Gastrocnemius medialis (tissue), 4 donors: Measurements from ENCODE around the gene SPOCK1.

Experiments used
- POLR2A ChIP-seq, 2 donors: fragments of 450-650 bp; IDR thresholded peaks; one replicate each; pipeline ENCODE4 v1.6.1; 2017; ENCODE audit warnings: antibody characterized with exemption in 2 of 2, mild to moderate bottlenecking in 2 of 2, moderate library complexity in 2 of 2
- TF ChIP-seq, protein P1 (sequence below), 5 experiments: fragments of 450-650 bp in 3 of 5; fragments of 200-600 bp in 2 of 5; sonication (generic) in 2 of 5; IDR thresholded peaks in 4 of 5; conservative IDR thresholded peaks in 1 of 5; 1 replicate in 4 of 5; 2 replicates in 1 of 5; pipeline ENCODE4 v1.5.1; 2016 to 2019; ENCODE audit warnings: antibody characterized with exemption in 5 of 5, mild to moderate bottlenecking in 3 of 5, moderate library complexity in 3 of 5

DNA sequence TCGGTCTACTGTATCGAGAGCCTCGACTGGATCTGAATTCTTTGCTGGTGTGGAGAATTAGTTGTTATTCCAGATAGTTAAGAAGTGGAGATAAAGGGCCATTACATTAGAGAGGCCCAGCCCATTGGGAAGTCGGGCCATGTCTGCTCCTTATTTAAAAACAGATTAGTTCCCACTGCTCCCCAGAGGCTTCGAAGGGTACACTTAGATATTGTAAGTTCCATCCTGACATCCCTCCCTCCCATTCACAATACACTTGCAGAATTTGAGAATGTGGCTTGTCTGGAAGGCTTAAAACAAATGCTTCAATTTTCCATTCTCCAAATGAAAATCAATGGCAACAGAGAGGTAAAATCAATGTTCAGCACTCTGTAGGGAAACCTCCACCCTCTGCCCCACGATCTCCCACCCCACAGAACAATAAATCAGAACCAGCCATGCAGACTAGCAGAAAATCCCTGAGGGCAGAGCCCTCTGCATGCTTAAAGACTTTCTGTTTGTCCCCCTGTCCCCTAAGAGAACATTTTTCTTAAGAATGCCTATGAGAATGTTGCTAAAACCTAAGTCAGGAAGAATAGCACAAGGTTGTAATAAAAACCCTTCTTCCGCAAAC, 364.1 kb downstream of the SPOCK1 start:
- TF ChIP-seq, protein P1, sequence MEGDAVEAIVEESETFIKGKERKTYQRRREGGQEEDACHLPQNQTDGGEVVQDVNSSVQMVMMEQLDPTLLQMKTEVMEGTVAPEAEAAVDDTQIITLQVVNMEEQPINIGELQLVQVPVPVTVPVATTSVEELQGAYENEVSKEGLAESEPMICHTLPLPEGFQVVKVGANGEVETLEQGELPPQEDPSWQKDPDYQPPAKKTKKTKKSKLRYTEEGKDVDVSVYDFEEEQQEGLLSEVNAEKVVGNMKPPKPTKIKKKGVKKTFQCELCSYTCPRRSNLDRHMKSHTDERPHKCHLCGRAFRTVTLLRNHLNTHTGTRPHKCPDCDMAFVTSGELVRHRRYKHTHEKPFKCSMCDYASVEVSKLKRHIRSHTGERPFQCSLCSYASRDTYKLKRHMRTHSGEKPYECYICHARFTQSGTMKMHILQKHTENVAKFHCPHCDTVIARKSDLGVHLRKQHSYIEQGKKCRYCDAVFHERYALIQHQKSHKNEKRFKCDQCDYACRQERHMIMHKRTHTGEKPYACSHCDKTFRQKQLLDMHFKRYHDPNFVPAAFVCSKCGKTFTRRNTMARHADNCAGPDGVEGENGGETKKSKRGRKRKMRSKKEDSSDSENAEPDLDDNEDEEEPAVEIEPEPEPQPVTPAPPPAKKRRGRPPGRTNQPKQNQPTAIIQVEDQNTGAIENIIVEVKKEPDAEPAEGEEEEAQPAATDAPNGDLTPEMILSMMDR (IDR thresholded peaks at IDR 0.05 in 4 of 5, conservative IDR thresholded peaks at IDR 0.05 in 1 of 5) = no peak
- TF ChIP-seq POLR2A (IDR thresholded peaks at IDR 0.05) = no peak
